GM19438 (cell line): ENCODE measurements around the gene HOXB13.
"Not testable (repeated sequence)": the region's sequence is repeated elsewhere in the genome, so short reads cannot be mapped to it uniquely, and the experiment has no call there.

Experiments used
- ATAC-seq: cut with Tn5 transposase; IDR thresholded peaks from one replicate; pipeline ENCODE4 v1.9.1; 2021; ENCODE audit warnings: low read depth; ENCODE audit not compliant: unreplicated experiment

The HOXB13 gene

DNA sequence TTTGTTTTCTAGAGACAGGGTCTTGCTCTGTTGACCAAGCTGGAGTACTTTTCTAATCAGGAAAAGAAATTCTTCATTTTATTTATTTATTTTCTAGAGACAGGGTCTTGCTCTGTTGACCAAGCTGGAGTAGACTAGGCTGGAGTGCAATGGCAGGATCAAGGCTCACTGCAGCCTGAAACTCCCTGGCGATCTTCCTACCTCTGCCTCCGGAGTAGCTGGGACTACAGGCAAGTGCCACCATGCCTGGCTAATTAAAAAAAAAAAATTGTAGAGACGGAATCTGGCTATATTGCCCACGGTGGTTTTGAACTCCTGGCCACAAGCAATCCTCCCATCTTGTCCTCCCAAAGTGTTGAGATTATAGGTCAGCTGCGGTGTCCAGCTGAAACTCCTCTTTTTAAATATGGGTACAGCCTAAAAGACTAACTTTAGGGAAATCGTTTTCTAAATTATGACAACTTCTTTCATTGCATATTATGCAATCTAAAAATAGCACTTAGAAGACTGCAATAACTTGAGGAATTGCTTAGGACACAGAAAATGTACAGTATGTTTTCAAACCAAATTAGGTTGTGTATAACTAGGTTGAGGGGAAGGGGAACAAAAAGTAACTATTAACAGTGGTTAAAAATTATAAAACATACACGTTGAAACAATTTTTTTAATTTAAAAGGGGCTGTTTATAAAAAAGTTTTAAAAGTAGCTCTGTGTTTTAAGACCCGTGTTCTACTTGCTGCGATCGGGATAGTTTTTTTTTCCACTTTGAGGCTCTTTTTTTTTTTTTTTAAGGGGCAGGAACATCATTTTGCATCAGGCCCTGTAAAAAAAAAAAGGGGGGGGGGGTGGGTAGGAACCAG, 11.0 kb downstream of the HOXB13 start:
- no peak for ATAC-seq

DNA sequence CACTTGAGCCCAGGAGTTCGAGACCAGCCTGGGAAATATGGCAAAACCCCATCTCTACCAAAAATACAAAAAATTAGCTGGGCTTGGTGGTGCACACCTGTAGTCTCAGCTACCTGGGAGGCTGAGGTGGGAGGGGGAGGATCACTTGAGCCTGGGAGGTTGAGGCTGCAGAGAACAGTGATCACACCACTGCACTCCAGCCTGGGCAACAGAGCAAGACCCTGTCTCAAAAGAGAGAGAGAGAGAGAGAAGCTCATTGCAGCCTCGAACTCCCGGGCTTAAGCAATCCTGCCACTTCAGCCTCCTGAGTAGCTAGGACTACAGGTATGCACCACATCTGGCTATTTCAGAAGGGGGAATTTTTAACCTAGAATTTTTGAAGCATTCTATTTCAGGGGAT, 12.0 kb downstream of the HOXB13 start:
- not testable (repeated sequence) for ATAC-seq

DNA sequence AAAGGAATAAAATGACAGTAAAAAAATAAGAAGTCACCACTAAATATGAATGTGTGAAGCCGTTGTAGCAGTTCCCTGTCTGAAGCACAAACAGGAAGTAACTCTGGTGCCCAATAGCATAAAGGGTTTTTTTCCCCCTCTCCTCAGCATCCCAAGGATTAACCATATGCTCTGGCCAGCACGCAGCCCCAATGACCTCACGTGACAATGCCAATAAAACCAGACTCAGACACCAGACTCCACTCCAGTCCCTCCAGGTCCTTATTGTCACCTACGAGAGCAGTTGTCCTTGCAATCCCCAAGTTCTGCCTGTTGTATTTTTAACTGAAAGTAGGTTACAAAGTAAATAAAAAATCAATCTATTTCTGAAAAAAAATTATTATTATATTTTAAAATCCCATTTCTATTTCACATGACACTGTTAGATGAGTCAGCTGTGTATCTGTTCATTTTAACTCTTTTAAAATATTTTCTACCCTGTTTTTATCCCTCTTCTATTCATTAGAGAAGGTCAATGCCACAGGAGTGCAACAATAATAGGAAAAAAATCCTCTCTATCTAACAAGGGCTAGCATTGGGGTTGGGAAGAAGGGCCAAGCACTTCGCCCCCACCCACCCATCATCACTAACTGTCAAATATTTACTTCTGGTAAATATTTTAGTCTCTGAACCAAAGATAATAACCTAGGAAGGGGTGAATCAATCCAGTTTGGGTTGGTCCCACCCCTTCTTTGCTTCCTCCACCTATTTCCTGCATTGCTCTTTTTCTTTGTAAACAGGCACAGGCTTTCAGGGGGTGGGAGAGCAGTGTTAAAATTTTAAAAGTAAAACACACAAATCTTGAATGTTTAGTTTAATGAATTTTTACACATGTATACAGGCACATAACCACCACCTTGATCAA, 12.8 kb downstream of the HOXB13 start:
- ATAC-seq, result no peak

DNA sequence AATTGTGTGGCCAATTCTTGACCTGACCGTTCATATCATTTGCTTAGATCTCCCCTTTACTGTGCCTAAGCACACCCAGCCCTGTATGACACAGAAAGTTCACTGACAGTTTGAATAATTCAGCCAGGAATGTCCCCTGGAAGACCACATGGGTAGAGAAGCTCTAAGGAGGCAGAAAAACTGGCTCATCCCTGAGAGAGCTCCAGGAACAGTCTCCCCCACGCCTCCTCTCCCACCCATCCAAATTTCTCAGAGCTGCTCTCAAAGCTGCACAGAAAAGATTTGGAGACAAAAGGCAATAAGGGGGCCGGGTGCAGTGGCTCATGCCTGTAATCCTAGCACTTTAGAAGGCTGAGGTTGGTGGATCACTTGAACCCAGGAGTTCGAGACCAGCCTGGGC, 17.4 kb downstream of the HOXB13 start:
- no peak for ATAC-seq

DNA sequence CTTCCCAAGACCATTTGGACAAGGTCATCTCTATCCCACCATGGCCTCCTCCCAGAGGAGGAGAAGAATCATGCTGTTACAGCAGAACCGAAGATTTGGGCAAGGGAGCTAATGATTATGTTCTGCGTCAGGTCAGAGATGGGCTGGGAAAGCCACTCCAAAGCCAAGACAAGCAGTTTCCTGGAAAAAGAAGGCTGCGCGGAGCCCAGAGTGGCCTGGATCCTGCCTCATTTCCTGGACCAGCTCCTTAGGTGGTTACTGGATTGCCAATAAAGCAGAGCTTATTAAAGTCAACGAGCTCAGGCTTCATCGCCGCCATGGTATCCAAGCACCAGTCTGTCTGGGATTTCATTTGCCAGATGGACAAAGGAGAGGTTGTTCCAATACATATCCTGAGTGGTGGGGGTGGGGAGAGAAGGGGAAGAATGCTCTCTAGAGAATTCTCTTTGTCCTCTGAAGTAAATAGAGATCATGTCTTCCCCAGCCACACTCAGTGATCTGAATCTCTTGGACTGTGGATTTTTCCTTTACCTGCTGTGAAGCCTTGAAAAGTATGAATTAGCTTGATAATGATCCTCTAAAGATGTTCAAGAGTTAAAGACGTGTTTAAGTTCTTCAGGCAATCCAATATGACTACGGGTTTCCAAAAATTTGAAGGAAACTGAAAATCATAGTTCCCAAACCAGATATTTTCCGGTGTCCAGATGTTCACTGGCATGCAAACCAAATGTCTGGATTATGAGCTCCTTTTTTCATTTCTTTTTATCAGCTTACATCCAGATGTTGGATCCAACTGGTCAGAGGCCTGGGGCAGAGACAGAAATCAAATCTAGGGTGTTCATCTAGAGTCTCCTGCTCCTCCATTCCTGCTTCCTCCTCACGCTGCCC, 23.9 kb downstream of the HOXB13 start:
- no peak for ATAC-seq

DNA sequence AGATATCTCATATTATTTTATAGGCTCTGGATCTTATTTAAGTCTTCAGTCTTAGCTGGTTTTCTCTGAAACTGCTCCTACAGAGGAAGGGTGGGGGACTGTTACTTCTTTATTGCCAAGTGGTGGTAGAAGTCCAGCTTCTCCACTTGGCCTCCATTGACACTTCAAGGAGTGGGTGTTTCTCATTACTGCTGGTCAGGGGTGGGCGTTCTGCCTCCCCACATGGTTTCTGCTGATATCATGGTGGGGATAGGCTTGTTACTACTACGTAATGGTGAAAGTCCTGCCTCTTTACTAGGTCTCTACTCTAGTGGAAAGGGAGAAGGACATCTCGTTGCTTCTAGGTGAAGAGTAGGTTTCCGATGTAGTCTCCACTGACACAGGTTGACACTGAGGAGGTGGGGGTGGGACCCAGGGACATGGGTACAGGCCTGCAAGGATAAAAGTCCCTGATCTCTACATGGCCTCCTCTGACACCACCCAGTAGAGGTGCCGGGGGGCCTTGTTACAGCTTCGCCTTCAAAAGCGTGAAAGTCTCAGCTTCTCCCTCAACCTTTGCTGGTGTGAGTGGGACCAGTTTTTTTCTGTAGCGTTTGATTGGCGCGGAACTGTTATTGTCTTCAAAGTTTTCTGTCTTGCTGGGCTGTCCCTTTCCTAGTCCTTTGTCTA, 26.6 kb downstream of the HOXB13 start:
- no peak for ATAC-seq

DNA sequence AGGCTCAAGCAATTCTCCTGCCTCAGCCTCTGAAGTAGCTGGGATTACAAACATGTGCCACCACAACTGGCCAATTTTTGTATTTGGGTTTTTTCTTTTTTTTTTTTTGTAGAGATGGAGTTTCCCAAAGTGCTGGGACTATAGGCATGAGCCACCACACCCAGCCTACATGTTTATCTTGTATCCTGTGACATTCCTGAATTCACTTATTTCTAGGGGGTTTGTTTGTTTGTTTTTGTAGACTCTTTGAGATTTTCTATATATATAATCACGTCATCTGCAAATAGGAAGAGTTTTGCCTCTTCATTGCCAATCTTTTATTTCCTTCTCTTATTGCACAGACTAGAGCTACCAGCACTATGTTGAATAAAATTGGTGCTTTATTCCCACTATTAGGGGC, 35.4 kb downstream of the HOXB13 start:
- no peak for ATAC-seq

DNA sequence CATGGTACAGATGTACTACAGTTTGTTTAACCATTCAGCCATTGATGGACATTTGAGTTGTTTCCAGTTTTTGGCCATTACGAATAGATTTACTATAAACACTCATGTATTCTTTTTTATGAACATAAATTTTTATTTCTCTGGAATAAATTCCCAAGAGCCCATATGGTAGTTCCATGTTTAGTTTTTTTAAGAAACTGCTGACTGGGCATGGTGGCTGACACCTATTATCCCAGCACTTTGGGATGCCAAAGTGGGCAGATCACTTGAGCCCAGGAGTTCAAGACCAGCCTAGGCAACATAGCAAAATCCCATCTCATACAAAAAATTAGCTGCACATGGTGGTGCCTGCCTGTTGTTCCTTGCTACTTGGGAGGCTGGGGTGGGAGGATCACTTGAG, 36.5 kb downstream of the HOXB13 start:
- ATAC-seq, result no peak

DNA sequence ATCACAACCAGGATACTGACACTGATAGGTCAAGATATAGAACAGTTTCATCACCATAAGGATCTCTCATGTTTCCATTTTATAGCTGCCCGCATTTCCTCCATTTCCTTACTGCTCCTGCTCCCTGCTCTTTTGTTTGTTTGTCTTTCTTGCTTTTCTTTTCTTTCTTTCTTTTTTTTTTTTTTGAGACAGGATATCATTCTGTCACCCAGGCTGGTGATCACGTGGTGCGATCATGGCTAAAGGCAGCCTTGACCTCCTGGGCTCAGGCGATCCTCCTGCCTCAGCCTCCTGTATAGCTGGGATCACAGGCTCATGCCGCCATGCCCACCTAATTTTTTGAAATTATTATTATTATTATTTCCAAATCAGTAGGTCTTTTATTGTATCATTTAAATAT, 37.9 kb downstream of the HOXB13 start:
- ATAC-seq, result no peak

DNA sequence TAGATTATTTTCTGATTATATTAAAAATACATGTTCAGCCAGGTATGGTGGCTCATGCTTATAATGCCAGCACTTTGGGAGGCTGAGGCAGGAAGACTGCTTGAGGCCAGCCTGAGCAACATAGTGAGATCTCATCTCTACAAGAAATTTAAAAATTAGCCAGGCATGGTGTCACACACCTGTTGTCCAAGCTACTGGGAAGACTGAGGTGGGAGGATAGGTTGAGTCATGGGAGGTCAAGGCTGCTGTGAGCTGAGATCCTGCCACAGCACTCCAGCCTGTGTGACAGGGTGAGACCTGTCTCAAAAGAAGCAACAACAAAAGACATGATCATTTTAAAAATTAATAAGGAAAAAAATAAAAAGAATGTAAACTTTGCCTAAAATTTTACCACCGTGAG, 46.9 kb downstream of the HOXB13 start:
- no peak for ATAC-seq

DNA sequence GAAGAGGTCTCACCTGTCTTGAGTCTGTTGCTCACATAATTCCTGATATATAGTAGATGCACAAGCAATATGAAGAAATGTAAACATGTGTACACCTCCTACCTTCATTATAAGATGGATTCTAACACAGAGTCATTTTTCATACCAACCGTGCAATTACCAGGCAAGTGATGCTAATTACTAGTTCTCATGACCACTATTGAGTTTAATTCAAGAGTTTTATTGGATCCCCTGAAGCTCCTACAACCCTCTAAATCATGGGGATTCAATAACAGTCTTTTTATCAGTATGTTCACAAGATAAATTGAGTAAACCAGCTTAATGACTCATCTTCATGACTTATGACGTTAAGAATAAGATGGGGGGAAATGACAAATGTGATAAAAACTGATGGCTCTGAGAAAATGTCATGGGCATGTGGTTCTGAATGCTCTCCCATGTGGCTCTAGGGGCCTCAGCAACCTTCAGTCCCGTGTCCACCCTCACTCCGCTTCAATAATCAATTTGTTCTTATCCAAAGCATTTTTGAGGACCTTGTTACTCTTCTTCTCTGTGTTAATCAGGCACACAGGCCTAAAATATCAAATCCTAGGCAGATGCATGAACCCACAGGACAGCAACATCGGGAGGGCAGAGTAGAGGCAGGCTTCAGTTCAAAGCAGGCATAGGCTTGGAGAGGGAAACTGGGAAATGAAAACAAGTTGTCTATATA, 49.0 kb downstream of the HOXB13 start:
- no peak for ATAC-seq

DNA sequence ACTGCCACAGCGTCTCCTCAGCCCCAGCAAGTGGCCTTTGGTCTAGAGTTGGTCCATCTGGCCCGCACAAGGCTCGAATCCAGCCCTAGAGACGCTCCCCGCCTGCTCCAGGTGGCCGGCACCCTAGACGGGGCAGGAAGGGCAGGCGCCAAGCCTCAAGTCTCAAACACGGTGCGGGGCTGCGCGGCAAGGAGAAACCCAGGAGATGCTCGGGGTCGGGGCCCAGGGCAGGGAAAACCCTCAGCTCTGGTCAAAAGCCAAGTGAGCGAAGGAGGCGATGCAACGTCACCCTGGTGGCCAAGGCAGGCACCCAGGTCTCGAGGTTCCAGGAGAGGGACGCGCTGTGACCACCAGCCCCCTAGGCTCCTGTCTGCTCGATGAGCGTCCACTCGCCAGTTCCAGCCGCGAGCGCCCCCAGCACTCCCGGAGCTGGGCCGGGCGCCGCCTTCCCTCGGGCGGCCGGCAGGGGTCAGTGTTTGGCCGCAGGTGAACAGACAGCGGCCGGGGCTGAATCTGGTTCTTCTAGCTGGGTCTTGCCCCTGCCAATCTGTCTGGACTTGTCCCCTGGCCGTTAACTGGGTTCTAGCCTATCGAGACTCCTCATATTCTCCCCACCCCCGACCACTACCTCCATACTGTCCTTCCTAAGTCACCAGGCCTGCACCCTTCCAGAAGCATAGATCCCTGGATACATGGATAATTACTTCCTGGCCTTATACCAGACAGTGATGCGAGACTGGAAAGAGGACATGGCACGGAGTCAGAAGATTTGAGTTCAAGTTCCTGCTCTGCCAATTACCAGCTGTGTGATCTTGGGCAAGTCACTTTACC, 50.2 kb downstream of the HOXB13 start:
- ATAC-seq, result no peak

DNA sequence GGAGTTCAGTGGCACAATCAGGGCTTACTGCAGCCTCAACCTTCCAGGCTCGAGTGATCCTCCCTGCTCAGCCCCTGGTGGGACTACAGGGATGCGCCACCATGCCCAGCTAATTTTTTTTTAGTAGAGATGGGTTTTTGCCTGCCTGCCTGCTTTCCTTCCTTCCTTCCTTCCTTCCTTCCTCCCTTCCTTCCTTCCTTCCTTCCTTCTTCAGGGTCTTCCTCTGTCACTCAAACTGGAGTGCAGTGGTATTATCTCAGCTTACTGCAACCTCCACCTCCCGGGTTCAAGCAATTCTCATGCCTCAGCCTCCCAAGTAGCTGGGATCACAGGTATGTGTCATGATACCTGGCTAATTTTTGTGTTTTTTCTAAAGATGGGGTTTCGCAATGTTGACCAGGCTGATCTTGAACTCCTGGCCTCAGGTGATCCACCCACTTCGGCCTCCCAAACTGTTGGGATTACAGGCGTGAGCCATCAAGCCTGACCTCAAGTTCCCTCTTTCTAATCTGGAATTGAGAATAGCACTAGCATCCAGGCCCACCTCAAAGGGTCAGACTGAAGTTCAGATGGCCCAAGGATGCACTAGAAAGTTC, 51.5 kb downstream of the HOXB13 start:
- ATAC-seq, result no peak
